Psoas muscle (tissue), 8 donors: ENCODE results near the gene CCND3. TPM values are rescaled to one million over a fixed set of nuclear protein-coding genes. Genes with fewer than 3 reads are reported as not detected.

Source experiments
- ATAC-seq, 4 donors: fragments of 200-7000 bp; cut with Tn5 transposase; one replicate each; pipeline ENCODE4 v1.9.1; 2020; ENCODE audit warnings: moderate library complexity in 3 of 4, mild to moderate bottlenecking in 2 of 4
- DNase-seq, 2 donors: peaks; one replicate each; pipeline ENCODE4 v3.0.0-alpha.2; 2020
- H3K27ac ChIP-seq: fragments of 200-600 bp; one replicate; pipeline ENCODE4 v1.8.0; 2022
- H3K27me3 ChIP-seq, 3 donors: fragments of 200-600 bp in 1 of 3; one replicate each; pipeline versions ENCODE4 v1.6.1 to v1.8.0; 2013 to 2022; ENCODE audit warnings: low read length in 2 of 3, mild to moderate bottlenecking in 2 of 3, moderate library complexity in 1 of 3; ENCODE audit not compliant: insufficient read depth in 3 of 3
- H3K36me3 ChIP-seq, 2 donors: fragments of 200-600 bp in 1 of 2; one replicate each; pipeline versions ENCODE4 v1.6.1 to v1.8.0; 2013 to 2022; ENCODE audit warnings: low read depth in 1 of 2, mild to moderate bottlenecking in 1 of 2, moderate library complexity in 1 of 2; ENCODE audit not compliant: insufficient read depth in 1 of 2
- H3K4me1 ChIP-seq: fragments of 200-600 bp; one replicate; pipeline ENCODE4 v1.8.0; 2022
- H3K4me3 ChIP-seq: fragments of 200-600 bp; one replicate; pipeline ENCODE4 v1.8.0; 2022; ENCODE audit warnings: mild to moderate bottlenecking
- H3K9me3 ChIP-seq: fragments of 200-600 bp; one replicate; pipeline ENCODE4 v1.8.0; 2022
- WGBS, 3 donors: extraction: QIAGEN DNeasy Blood & Tissue Kit; methylation state at CpG; one replicate each; pipeline versions ENCODE4 v1.1.6 to v1.1.7; 2013; 5-methylcytosine and 5-hydroxymethylcytosine counted together
- intact Hi-C, 2 donors: fragments of 100-400 bp; cut with DNase I; formaldehyde crosslinking; loops; one replicate each; pipeline versions ENCODE4 v1.11.0 to v1.14.2; 2022
- polyA plus RNA-seq, 3 donors: library from polyadenylated mRNA; stranded (reverse); fragments of 200-250 nt; gene quantifications; one replicate each; pipeline ENCODE4 v1.2.3, GENCODE V29; 2013
- total RNA-seq, 4 donors: library from RNA; stranded (reverse); fragmentation: NEBNext Ultra II Directional in 2 of 4; extraction: Animal tissue kit (Norgen Biotek cat#: 25700) in 2 of 4; gene quantifications; one replicate each; pipeline versions ENCODE4 v1.2.1 to v1.2.4, GENCODE V29; 2021 to 2023
- TF ChIP-seq, protein P1 (sequence below): fragments of 200-600 bp; IDR thresholded peaks from one replicate; pipeline ENCODE4 v1.8.0; 2022; ENCODE audit warnings: antibody characterized with exemption
- donor health status: healthy with polysubstance abuse.
- donor health status: DM: no; HTN: no; CAD: no; lungs with moderate emphysema.
- donor health status: Bipolar disorder and iron deficiency.
- donor health status: healthy.
- donor health status: DM: yes; HTN: yes; CAD: no.
- donor health status: DM: no; HTN: no; CAD: no.
- donor health status: DM: no; HTN: no; CAD: no.
- donor health status: DM: yes; HTN: yes; CAD: no.

CCND3 gene
- total and polyA plus RNA-seq, 7 donors = 9.2 to 29.1 (median 19.9) TPM

DNA sequence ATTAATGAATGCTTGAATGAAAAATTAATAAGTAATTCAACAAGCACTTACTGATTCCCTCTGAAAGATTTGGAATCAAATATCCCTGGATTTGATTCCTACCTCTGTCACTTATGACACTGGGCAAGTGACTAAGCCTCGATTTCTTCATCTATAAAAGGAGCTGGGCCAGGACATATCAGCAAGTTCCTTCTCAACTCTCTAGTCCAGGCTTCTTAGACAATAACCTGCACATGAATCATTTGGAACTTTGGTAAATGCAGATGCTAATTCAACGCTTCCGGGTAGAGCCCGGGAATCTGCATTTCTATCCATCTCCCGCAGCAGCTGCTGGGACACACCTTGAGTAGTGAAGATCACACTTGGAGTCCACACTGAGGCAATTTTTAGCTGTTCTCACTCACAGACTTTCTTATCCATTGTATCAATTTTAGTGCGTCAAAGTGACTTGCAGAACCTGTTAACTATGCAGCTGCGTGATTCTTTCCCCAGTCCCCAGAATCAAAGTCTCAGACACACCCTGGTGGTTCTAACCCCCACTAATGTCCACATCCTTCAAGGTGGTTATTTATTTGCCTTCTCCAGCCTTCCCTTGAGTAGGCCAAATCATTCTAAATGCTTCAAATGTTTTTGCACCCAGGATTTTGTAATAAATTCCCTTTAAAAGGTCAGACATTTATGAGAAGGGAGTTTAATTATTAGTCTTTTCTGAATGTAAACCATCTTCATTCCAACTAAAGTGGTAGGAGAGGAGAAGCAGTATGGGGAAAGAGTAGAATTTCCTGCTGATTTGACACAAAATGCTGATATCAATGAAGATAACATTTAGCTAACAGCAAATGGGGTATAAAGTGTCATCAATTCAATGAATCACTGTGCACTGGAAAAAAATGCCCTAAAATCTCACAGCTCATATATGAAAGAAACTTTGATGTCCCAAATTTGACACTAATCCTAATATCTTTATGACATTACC lies 26.0 kb upstream of the CCND3 start:
- Histone ChIP-seq H3K4me3 (no peak overlapping the region), H3K4me1 (no peaks in the 10 kb centered on the region), H3K27me3 (no peaks in the 10 kb centered on the region), H3K36me3 (no peaks in the 10 kb centered on the region), H3K27ac (no peak overlapping the region), H3K9me3 (no peaks in the 10 kb centered on the region)
- TF ChIP-seq, protein P1, sequence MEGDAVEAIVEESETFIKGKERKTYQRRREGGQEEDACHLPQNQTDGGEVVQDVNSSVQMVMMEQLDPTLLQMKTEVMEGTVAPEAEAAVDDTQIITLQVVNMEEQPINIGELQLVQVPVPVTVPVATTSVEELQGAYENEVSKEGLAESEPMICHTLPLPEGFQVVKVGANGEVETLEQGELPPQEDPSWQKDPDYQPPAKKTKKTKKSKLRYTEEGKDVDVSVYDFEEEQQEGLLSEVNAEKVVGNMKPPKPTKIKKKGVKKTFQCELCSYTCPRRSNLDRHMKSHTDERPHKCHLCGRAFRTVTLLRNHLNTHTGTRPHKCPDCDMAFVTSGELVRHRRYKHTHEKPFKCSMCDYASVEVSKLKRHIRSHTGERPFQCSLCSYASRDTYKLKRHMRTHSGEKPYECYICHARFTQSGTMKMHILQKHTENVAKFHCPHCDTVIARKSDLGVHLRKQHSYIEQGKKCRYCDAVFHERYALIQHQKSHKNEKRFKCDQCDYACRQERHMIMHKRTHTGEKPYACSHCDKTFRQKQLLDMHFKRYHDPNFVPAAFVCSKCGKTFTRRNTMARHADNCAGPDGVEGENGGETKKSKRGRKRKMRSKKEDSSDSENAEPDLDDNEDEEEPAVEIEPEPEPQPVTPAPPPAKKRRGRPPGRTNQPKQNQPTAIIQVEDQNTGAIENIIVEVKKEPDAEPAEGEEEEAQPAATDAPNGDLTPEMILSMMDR = no peak
- WGBS, 3 donors = 91 to 93% (median 92%) methylated on average over 7 of the region's 7 CpGs
- no peak for ATAC-seq
- no peak for DNase-seq
- intact Hi-C loops = no loop called here

DNA sequence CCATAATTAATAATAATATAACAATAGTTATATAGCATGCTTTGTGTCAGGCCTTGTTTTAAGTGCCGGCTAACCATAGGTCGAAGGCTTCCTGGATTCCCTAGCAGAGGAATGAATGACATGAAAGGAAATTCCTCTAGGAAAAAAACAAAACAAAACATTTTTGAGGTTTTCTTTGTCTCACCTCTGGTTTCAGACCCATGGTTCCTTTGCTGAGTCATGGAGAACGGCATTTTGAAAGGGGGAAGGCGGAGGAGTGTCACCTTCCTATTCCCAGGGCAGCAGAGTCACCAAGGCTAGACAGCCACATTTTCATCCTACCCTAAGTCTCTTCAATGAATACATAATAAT lies 25.3 kb upstream of the CCND3 start:
- Histone ChIP-seq H3K27me3 (no peaks in the 10 kb centered on the region), H3K27ac (no peak overlapping the region), H3K36me3 (no peaks in the 10 kb centered on the region), H3K4me1 (no peaks in the 10 kb centered on the region), H3K9me3 (no peaks in the 10 kb centered on the region), H3K4me3 (no peak overlapping the region)
- 76 to 79% (median 76%) methylated on average over 4 of the region's 4 CpGs for WGBS, 3 donors
- DNase-seq = no peak
- TF ChIP-seq, protein P1 = no peak
- intact Hi-C loops = no loop called here
- no peak for ATAC-seq

DNA sequence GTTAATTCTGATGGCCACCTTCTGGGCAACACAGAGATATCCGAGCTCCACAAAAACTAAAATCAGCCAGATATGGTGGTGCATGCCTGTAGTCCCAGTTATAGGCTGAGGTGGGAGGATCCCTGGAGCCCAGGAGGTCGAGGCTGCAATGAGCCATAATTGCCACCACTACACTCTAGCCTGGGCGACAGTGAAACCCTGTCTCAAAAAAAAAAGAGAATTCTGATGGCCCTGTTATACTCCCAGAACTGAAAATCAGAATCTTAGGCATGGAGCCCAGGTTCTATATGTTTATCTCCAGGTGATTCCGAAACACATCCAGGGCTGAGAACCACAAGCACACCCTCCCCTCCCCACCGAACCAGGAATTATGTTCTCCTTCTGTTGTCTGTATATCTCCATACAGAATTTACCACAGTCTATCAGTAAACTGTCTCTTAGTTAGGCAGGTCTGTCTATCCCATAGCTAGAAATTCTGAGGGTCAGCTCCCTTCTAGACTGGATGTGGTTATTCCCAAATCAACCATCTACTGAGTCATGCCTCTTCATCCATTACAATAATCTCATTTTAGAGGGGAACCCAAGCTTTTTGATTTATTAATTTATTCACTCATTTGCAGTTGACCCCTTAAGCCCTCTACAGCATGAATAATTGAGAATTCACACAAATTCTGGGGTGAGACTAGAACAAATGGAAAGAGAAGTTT lies 24.8 kb upstream of the CCND3 start:
- ATAC-seq (no peak), DNase-seq (no peak)
- Histone ChIP-seq H3K36me3 (no peaks in the 10 kb centered on the region), H3K27me3 (no peaks in the 10 kb centered on the region), H3K4me3 (no peak overlapping the region), H3K9me3 (no peaks in the 10 kb centered on the region), H3K4me1 (no peaks in the 10 kb centered on the region), H3K27ac (no peak overlapping the region)
- TF ChIP-seq, protein P1 = no peak
- intact Hi-C loops = no loop called here
- 70 to 74% (median 71%) methylated on average over 5 of the region's 5 CpGs for WGBS, 3 donors

DNA sequence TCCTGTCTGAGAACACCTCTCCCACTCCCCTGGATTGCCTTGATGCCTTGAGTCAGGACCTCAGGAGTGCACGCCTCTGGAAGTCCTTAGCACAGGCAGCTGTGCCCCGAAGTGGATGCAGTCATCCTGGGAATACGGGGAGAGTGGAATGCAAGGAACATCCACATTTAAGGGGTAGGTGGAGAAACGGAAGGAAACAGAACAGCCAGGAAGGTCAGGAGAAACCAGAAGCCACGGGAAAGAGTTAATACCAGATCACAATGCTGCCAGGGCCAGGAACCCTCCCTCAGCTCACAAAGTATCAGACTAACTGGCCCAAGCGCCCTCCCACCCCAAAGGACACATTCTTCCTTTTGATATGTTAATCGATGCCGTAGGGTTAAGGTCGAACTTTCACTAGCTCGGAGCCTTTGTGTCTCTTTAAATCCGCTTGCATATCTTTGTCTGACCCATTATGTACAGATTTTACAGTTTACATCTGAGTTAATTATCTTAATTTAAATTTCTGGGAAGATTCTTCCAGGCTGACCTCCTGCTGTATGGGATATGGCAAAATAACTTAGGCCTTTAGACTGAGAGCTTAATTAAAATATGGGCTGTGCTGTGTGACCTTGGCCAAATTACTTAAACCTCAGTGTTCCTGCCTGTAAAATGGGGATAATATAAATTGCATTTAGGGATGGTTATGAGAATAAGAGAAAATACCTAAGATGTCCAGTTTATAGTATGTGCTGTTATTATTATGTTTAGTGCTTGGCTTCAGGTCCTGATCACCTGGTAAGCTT lies 24.0 kb upstream of the CCND3 start:
- no peak for ATAC-seq
- no peaks in the 10 kb centered on the region for H3K4me1 ChIP-seq
- H3K27me3 ChIP-seq = no peaks in the 10 kb centered on the region
- no peaks in the 10 kb centered on the region for H3K36me3 ChIP-seq
- TF ChIP-seq, protein P1 = no peak
- 57 to 59% (median 57%) methylated on average over 11 of the region's 11 CpGs for WGBS, 3 donors
- H3K27ac ChIP-seq = no peak overlapping the region
- no peak overlapping the region for H3K4me3 ChIP-seq
- DNase-seq = no peak
- intact Hi-C loops = no loop called here
- no peaks in the 10 kb centered on the region for H3K9me3 ChIP-seq
